Neural cell (in vitro differentiated cells): ENCODE results near the gene FNDC3B. TPM values are rescaled to one million over a fixed set of nuclear protein-coding genes. Genes with fewer than 3 reads are reported as not detected.

ENCODE experiments used
- H2AFZ ChIP-seq: fragments of 200-600, 300-800 bp; sonication (generic), shearing (Covaris generic); 2 replicates; pipeline ENCODE4 v1.6.0; 2014; ENCODE audit warnings: low read depth, mild to moderate bottlenecking, antibody characterized with exemption, low read length, moderate library complexity
- H3F3A ChIP-seq: fragments of 200-600 bp; shearing (Covaris generic); 2 replicates; pipeline ENCODE4 v1.6.1; 2016; ENCODE audit warnings: mild to moderate bottlenecking, moderate library complexity, mixed read lengths, antibody characterized with exemption, low read length; ENCODE audit not compliant: insufficient read depth, poor library complexity, severe bottlenecking
- H3K27ac ChIP-seq: fragments of 200-600, 300-800 bp; sonication (generic), shearing (Covaris generic); 2 replicates; pipeline ENCODE4 v1.5.1; 2014; ENCODE audit warnings: mild to moderate bottlenecking, low read length, moderate library complexity
- H3K27me3 ChIP-seq: fragments of 300-800, 200-600 bp; sonication (generic), shearing (Covaris generic); 2 replicates; pipeline ENCODE4 v1.6.0; 2014; ENCODE audit warnings: mild to moderate bottlenecking, low read depth, low read length, moderate library complexity; ENCODE audit not compliant: insufficient read depth
- H3K36me3 ChIP-seq: fragments of 300-800, 200-600 bp; sonication (generic), shearing (Covaris generic); 2 replicates; pipeline ENCODE4 v1.5.1; 2014; ENCODE audit warnings: mild to moderate bottlenecking, antibody characterized with exemption, low read length, moderate library complexity; ENCODE audit not compliant: insufficient read depth
- H3K4me2 ChIP-seq: fragments of 300-800, 200-600 bp; sonication (generic), shearing (Covaris generic); 2 replicates; pipeline ENCODE4 v1.6.0; 2014; ENCODE audit warnings: mild to moderate bottlenecking, low read length
- H3K4me3 ChIP-seq: fragments of 300-800, 200-600 bp; sonication (generic), shearing (Covaris generic); 2 replicates; pipeline ENCODE4 v1.5.1; 2014; ENCODE audit warnings: mild to moderate bottlenecking, low read length, moderate library complexity
- H3K79me2 ChIP-seq: fragments of 200-600 bp; shearing (Covaris generic); replicated peaks from 2 replicates; pipeline ENCODE4 v1.6.0; 2014; ENCODE audit warnings: mild to moderate bottlenecking, low read length, moderate library complexity; ENCODE audit not compliant: insufficient read depth
- H3K9ac ChIP-seq: fragments of 300-800, 200-600 bp; sonication (generic), shearing (Covaris generic); 2 replicates; pipeline ENCODE4 v1.6.1; 2016; ENCODE audit warnings: mild to moderate bottlenecking, low read length, mixed read lengths
- H3K9me2 ChIP-seq: fragments of 200-600 bp; shearing (Covaris generic); 2 replicates; pipeline ENCODE4 v1.6.1; 2016; ENCODE audit warnings: mild to moderate bottlenecking, low read length, mixed read lengths; ENCODE audit not compliant: insufficient read depth
- H3K9me3 ChIP-seq: fragments of 200-600, 300-800 bp; sonication (generic), shearing (Covaris generic); 2 replicates; pipeline ENCODE4 v1.6.1; 2016; ENCODE audit warnings: mild to moderate bottlenecking, mixed run types, low read length, moderate library complexity, mixed read lengths
- H4K20me1 ChIP-seq: fragments of 200-600 bp; shearing (Covaris generic); 2 replicates; pipeline ENCODE4 v1.6.1; 2016; ENCODE audit warnings: mild to moderate bottlenecking, mixed run types; ENCODE audit not compliant: insufficient read depth
- EP300 ChIP-seq: fragments of 450-650 bp; conservative IDR thresholded peaks from 2 replicates; pipeline ENCODE4 v1.6.1; 2014; ENCODE audit warnings: antibody characterized with exemption, mild to moderate bottlenecking, moderate library complexity; ENCODE audit not compliant: poor library complexity, severe bottlenecking
- EZH2 ChIP-seq: fragments of 200-600, 300-800 bp; shearing (Covaris generic), sonication (generic); IDR thresholded peaks from 2 replicates; pipeline ENCODE4 v1.6.1; 2014; ENCODE audit warnings: antibody characterized with exemption, low read length, borderline replicate concordance, mild to moderate bottlenecking; ENCODE audit not compliant: insufficient read depth, poor library complexity, severe bottlenecking
- MXI1 ChIP-seq: fragments of 450-650 bp; conservative IDR thresholded peaks from 2 replicates; pipeline ENCODE4 v1.6.1; 2014; ENCODE audit warnings: antibody characterized with exemption, mild to moderate bottlenecking; ENCODE audit not compliant: poor library complexity, severe bottlenecking
- POLR2AphosphoS5 ChIP-seq: IDR thresholded peaks from 2 replicates; pipeline ENCODE4 v1.6.1; 2012
- RAD21 ChIP-seq: fragments of 450-650 bp; conservative IDR thresholded peaks from 2 replicates; pipeline ENCODE4 v1.6.1; 2014; ENCODE audit warnings: antibody characterized with exemption, mild to moderate bottlenecking, moderate library complexity
- SMC3 ChIP-seq: fragments of 450-650 bp; conservative IDR thresholded peaks from 2 replicates; pipeline ENCODE4 v1.6.1; 2014; ENCODE audit warnings: antibody characterized with exemption, mild to moderate bottlenecking, moderate library complexity; ENCODE audit not compliant: poor library complexity
- TAF1 ChIP-seq: IDR thresholded peaks from 2 replicates; pipeline ENCODE4 v1.6.1; 2012; ENCODE audit warnings: low read depth
- polyA plus RNA-seq: library from polyadenylated mRNA; depleted of rRNA; stranded (reverse); fragments of >200 nt; gene quantifications from 2 replicates; pipeline ENCODE4 v1.2.3, GENCODE V29; 2014
- TF ChIP-seq, protein P1 (sequence below): IDR thresholded peaks from 2 replicates; pipeline ENCODE4 v1.6.1; 2012; ENCODE audit warnings: borderline replicate concordance
- TF ChIP-seq, protein P2 (sequence below): fragments of 450-650 bp; IDR thresholded peaks from 2 replicates; pipeline ENCODE4 v1.5.1; 2014; ENCODE audit warnings: antibody characterized with exemption, mild to moderate bottlenecking, moderate library complexity; ENCODE audit not compliant: poor library complexity, severe bottlenecking

FNDC3B gene
- polyA plus RNA-seq, 1 donor from 2014 or later: 4.9 TPM

DNA sequence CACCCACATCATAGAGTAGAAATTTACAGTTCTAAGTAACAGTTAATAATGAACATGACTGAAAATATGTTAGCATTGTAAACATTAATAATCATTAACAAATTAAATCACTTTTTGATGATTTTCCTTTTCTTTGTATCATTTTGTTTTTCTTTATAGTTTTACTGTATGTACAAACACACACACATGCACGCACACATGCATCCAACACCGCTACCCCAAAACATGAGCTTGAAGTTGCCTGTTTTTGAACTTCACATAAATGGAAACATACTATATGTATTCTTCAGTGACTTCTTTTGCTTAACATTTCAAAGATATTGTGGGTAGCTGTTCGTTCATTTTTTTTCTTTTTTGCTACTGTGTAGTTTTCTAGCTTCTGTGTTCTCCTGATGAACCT, 123.9 kb downstream of the FNDC3B start:
- Histone ChIP-seq H3K9me3 (no peaks in the 10 kb centered on the region), H4K20me1 (no peaks in the 10 kb centered on the region), H3K4me3 (no peak overlapping the region), H2AFZ (no peak overlapping the region), H3K79me2 (no peaks in the 10 kb centered on the region), H3K4me2 (no peak overlapping the region), H3K9me2 (no peaks in the 10 kb centered on the region), H3F3A (no peaks in the 10 kb centered on the region), H3K27me3 (no peaks in the 10 kb centered on the region), H3K36me3 (no peaks in the 10 kb centered on the region), H3K27ac (no peak overlapping the region), H3K9ac (no peak overlapping the region)
- TF ChIP-seq TAF1: no peak
- TF ChIP-seq EZH2: no peak
- TF ChIP-seq SMC3: no peak
- TF ChIP-seq, protein P1, sequence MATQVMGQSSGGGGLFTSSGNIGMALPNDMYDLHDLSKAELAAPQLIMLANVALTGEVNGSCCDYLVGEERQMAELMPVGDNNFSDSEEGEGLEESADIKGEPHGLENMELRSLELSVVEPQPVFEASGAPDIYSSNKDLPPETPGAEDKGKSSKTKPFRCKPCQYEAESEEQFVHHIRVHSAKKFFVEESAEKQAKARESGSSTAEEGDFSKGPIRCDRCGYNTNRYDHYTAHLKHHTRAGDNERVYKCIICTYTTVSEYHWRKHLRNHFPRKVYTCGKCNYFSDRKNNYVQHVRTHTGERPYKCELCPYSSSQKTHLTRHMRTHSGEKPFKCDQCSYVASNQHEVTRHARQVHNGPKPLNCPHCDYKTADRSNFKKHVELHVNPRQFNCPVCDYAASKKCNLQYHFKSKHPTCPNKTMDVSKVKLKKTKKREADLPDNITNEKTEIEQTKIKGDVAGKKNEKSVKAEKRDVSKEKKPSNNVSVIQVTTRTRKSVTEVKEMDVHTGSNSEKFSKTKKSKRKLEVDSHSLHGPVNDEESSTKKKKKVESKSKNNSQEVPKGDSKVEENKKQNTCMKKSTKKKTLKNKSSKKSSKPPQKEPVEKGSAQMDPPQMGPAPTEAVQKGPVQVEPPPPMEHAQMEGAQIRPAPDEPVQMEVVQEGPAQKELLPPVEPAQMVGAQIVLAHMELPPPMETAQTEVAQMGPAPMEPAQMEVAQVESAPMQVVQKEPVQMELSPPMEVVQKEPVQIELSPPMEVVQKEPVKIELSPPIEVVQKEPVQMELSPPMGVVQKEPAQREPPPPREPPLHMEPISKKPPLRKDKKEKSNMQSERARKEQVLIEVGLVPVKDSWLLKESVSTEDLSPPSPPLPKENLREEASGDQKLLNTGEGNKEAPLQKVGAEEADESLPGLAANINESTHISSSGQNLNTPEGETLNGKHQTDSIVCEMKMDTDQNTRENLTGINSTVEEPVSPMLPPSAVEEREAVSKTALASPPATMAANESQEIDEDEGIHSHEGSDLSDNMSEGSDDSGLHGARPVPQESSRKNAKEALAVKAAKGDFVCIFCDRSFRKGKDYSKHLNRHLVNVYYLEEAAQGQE: no peak
- TF ChIP-seq RAD21: no peak
- TF ChIP-seq POLR2AphosphoS5: no peak
- TF ChIP-seq, protein P2, sequence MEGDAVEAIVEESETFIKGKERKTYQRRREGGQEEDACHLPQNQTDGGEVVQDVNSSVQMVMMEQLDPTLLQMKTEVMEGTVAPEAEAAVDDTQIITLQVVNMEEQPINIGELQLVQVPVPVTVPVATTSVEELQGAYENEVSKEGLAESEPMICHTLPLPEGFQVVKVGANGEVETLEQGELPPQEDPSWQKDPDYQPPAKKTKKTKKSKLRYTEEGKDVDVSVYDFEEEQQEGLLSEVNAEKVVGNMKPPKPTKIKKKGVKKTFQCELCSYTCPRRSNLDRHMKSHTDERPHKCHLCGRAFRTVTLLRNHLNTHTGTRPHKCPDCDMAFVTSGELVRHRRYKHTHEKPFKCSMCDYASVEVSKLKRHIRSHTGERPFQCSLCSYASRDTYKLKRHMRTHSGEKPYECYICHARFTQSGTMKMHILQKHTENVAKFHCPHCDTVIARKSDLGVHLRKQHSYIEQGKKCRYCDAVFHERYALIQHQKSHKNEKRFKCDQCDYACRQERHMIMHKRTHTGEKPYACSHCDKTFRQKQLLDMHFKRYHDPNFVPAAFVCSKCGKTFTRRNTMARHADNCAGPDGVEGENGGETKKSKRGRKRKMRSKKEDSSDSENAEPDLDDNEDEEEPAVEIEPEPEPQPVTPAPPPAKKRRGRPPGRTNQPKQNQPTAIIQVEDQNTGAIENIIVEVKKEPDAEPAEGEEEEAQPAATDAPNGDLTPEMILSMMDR: no peak
- no peak for TF ChIP-seq MXI1
- TF ChIP-seq EP300: no peak

DNA sequence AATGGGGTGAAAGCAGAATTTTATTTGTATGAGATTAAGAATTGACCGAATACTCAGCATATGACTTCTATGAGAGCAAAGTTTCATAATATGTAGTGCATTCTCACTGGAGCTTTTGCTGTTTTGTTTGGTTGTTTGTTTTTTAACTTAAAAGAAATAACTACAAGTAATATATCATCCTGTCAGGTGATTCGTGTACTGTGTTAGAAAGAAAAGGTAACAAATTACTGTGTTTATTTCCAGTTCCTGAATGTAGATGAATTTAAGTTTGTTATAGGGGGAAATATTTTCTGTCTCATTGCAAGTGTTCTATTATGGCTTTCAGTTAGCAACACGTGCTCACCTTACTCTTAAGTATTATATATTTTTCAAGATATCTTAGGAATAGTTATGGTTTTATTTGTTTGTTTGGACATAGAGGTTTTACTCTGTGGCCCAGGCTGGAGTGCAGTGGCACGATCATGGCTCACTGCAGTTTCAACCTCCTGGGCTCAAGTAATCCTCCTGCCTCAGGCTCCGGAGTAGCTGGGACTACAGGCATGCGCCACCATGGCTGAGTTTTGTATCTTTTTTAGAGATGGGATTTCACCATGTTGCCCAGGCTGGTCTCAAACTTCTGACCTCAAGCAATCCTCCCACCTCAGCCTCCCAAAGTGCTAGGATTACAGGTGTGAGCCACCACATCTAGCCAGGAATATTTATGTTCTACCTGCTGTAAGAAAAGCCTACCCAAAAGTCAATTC, 125.4 kb downstream of the FNDC3B start:
- H3K9me2 ChIP-seq: no peaks in the 10 kb centered on the region
- H3K4me3 ChIP-seq: no peak overlapping the region
- H3K4me2 ChIP-seq: no peak overlapping the region
- H3K9me3 ChIP-seq: no peaks in the 10 kb centered on the region
- H3K9ac ChIP-seq: no peak overlapping the region
- no peaks in the 10 kb centered on the region for H3K79me2 ChIP-seq
- H3K36me3 ChIP-seq: no peaks in the 10 kb centered on the region
- no peaks in the 10 kb centered on the region for H3F3A ChIP-seq
- no peak overlapping the region for H3K27ac ChIP-seq
- no peak overlapping the region for H2AFZ ChIP-seq
- no peak for TF ChIP-seq EZH2
- no peak for TF ChIP-seq MXI1
- TF ChIP-seq SMC3: no peak
- H3K27me3 ChIP-seq: no peaks in the 10 kb centered on the region
- H4K20me1 ChIP-seq: no peaks in the 10 kb centered on the region
